Endothelial cell of umbilical vein (primary cell): Measurements from ENCODE around the gene SNRNP200. TPM values are rescaled to one million over a fixed set of nuclear protein-coding genes. Genes with fewer than 3 reads are reported as not detected.

Experiments
- Bru-seq: library from RNA; stranded (reverse); fragments of 400-500 nt; gene quantifications from one replicate; lab custom pipeline; 2021; lab: Mats Ljungman, UMichigan
- BruChase-seq, 2 experiments: library from RNA; stranded (reverse); fragments of 400-500 nt; gene quantifications; one replicate each; lab custom pipeline; 2021; lab: Mats Ljungman, UMichigan
- BruUV-seq: library from RNA; stranded (reverse); fragments of 400-500 nt; replicated peaks from 2 replicates; lab custom pipeline; 2021; lab: Mats Ljungman, UMichigan
- CTCF ChIA-PET: fragments of 300-600, 350-600 bp; sonication (Branson Sonifier 250); formaldehyde crosslinking; loops from one replicate; lab custom pipeline; 2021; ENCODE audit warnings: antibody characterized with exemption, inconsistent platforms; lab: Charles Lee
- POLR2A ChIA-PET: fragments of 300-600, 350-600 bp; sonication (Branson Sonifier 250); formaldehyde crosslinking; loops from one replicate; lab custom pipeline; 2021; ENCODE audit warnings: antibody characterized with exemption, inconsistent platforms; lab: Charles Lee
- DNase-seq: peaks from one replicate; pipeline ENCODE4 v3.0.0-alpha.2; 2011; ENCODE audit warnings: low read depth, low spot score
- FAIRE-seq: peaks from 2 replicates; lab custom pipeline; 2011; peaks lifted over from hg19 to GRCh38; lab: Jason Lieb, UNC
- H2AFZ ChIP-seq: 2 replicates; pipeline ENCODE4 v1.6.0; 2012; ENCODE audit warnings: low read depth, low read length, control low read depth, inconsistent platforms
- H3K27ac ChIP-seq: 2 replicates; pipeline ENCODE4 v1.5.1; 2011; ENCODE audit warnings: low read depth, mild to moderate bottlenecking, control low read depth, low read length, moderate library complexity; ENCODE audit not compliant: insufficient read depth
- H3K27me3 ChIP-seq, 2 experiments: 2 replicates each; pipeline versions ENCODE4 v1.6.0 to v1.6.1; 2011; ENCODE audit warnings: low read length in 2 of 2, mixed read lengths in 1 of 2; ENCODE audit not compliant: control insufficient read depth in 2 of 2, insufficient read depth in 2 of 2
- H3K36me3 ChIP-seq, 2 experiments: 2 replicates in 1 of 2; 3 replicates in 1 of 2; pipeline ENCODE4 v1.5.1; 2011; ENCODE audit warnings: low read length in 2 of 2, mild to moderate bottlenecking in 1 of 2, moderate library complexity in 1 of 2; ENCODE audit not compliant: control insufficient read depth in 2 of 2, insufficient read depth in 2 of 2; ENCODE audit errors: extremely low read depth in 1 of 2
- H3K4me1 ChIP-seq: 3 replicates; pipeline ENCODE4 v1.5.1; 2011; ENCODE audit warnings: mild to moderate bottlenecking, low read length; ENCODE audit not compliant: control insufficient read depth, insufficient read depth; ENCODE audit errors: extremely low read depth
- H3K4me2 ChIP-seq: 2 replicates; pipeline ENCODE4 v1.6.1; 2011; ENCODE audit warnings: low read length, control low read depth, mixed read lengths; ENCODE audit not compliant: insufficient read depth
- H3K4me3 ChIP-seq, 3 experiments: fragments of 200-600 bp in 1 of 3; sonication (generic), shearing (Covaris generic) in 1 of 3; replicated peaks in 1 of 3; 2 replicates each; pipeline ENCODE4 v1.5.1; 2011 to 2016; ENCODE audit warnings: control low read depth in 3 of 3, low read length in 3 of 3, mild to moderate bottlenecking in 2 of 3, inconsistent platforms in 1 of 3, low read depth in 1 of 3, moderate library complexity in 1 of 3; ENCODE audit not compliant: insufficient read depth in 1 of 3
- H3K79me2 ChIP-seq: 2 replicates; pipeline ENCODE4 v1.6.0; 2012; ENCODE audit warnings: low read length, inconsistent platforms; ENCODE audit not compliant: control insufficient read depth, insufficient read depth
- H3K9ac ChIP-seq: replicated peaks from 2 replicates; pipeline ENCODE3; 2011; ENCODE audit warnings: low read length, control low read depth; ENCODE audit not compliant: insufficient read depth; ENCODE audit errors: extremely low read depth
- H3K9me1 ChIP-seq: replicated peaks from 3 replicates; pipeline ENCODE4 v1.6.0; 2011; ENCODE audit warnings: mild to moderate bottlenecking, low read length; ENCODE audit not compliant: control insufficient read depth, insufficient read depth; ENCODE audit errors: extremely low read depth
- H3K9me3 ChIP-seq: replicated peaks from 2 replicates; pipeline ENCODE4 v1.5.1; 2012; ENCODE audit warnings: low read length, inconsistent platforms; ENCODE audit not compliant: control insufficient read depth, insufficient read depth
- H4K20me1 ChIP-seq: replicated peaks from 2 replicates; pipeline ENCODE3; 2011; ENCODE audit warnings: mild to moderate bottlenecking, low read length; ENCODE audit not compliant: control insufficient read depth, insufficient read depth; ENCODE audit errors: extremely low read depth
- FOS ChIP-seq: IDR thresholded peaks from 2 replicates; pipeline ENCODE4 v1.6.1; 2011; ENCODE audit warnings: mild to moderate bottlenecking, low read length, moderate library complexity, borderline replicate concordance; ENCODE audit not compliant: insufficient read depth
- POLR2A ChIP-seq: IDR thresholded peaks from 2 replicates; pipeline ENCODE4 v1.6.1; 2012; ENCODE audit warnings: low read depth, mild to moderate bottlenecking, control low read depth, low read length
- POLR2AphosphoS5 ChIP-seq: IDR thresholded peaks from 2 replicates; pipeline ENCODE4 v1.6.1; 2012; ENCODE audit warnings: low read depth, mild to moderate bottlenecking, control low read depth, low read length, moderate library complexity; ENCODE audit not compliant: insufficient read depth
- dilution Hi-C: fragments of 300-500 bp; cut with MboI; formaldehyde crosslinking; loops from one replicate; pipeline ENCODE4 v1.15.0; 2019; ENCODE audit warnings: low sequenced_read_pairs; ENCODE audit not compliant: extremely low pct_ligation_motif_present
- intact Hi-C: fragments of 100-400 bp; cut with micrococcal nuclease; formaldehyde crosslinking; loops from one replicate; pipeline ENCODE4 v1.10.0; 2022
- long read RNA-seq: library from polyadenylated mRNA; stranded (forward); transcript quantifications from one replicate; pipeline ENCODE4 v2.0.0, GENCODE V29; 2021
- polyA minus RNA-seq, 3 experiments: library from RNA; depleted of rRNA, polyadenylated mRNA; stranded (reverse); fragments of >200 nt; gene quantifications; 1 replicate in 1 of 3; 2 replicates in 2 of 3; pipeline ENCODE4 v1.2.3, GENCODE V29; 2011
- polyA plus RNA-seq, 4 experiments: library from polyadenylated mRNA; depleted of rRNA in 3 of 4; stranded (reverse) in 3 of 4; unstranded in 1 of 4; fragments of >200 nt; gene quantifications; 2 replicates each; pipeline versions ENCODE4 v1.2.1 to v1.2.3, GENCODE V29; 2011 to 2012; ENCODE audit warnings: missing spikeins in 1 of 4
- total RNA-seq: library from RNA; stranded (reverse); gene quantifications from 2 replicates; pipeline ENCODE4 v1.2.3, GENCODE V29; 2021
- TF ChIP-seq, protein P1 (sequence below): IDR thresholded peaks from 2 replicates; pipeline ENCODE4 v1.6.1; 2011; ENCODE audit not compliant: insufficient read depth, insufficient read length
- TF ChIP-seq, protein P2 (sequence below), 2 donors: IDR thresholded peaks; 1 replicate in 1 of 2; 2 replicates in 1 of 2; pipeline ENCODE4 v1.5.1; 2011; ENCODE audit warnings: low read length in 2 of 2, mild to moderate bottlenecking in 2 of 2, moderate library complexity in 2 of 2, control low read depth in 1 of 2, inconsistent platforms in 1 of 2, low read depth in 1 of 2; ENCODE audit not compliant: insufficient read depth in 1 of 2; ENCODE audit errors: extremely low read depth in 1 of 2

Gene SNRNP200
- total RNA-seq (117 and 124 TPM in 2 replicates), polyA plus RNA-seq (142 and 155 TPM in 2 replicates), polyA minus RNA-seq (296 and 312 TPM in 2 replicates), Bru-seq, nascent RNA (percentile 79 among the genes with signal in this experiment), BruChase-seq, experiment 1, labeled RNA remaining after a 6-hour chase (percentile 96 among the genes with signal in this experiment), BruChase-seq, experiment 2, labeled RNA remaining after a 2-hour chase (percentile 88 among the genes with signal in this experiment)
- polyA plus RNA-seq (2011; cell fraction: cytosol; rRNA removed), result 139 and 142 TPM in 2 replicates
- polyA plus RNA-seq (2011; cell fraction: nucleus; rRNA removed), result 301 and 322 TPM in 2 replicates
- polyA plus RNA-seq (2012), result 94.1 and 116 TPM in 2 replicates
- 167 TPM for polyA minus RNA-seq (2011; cell fraction: cytosol; rRNA and poly(A)+ RNA removed)
- polyA minus RNA-seq (2011; cell fraction: nucleus; rRNA and poly(A)+ RNA removed), result 108 and 136 TPM in 2 replicates
- long read RNA-seq, full-length matches to known transcripts, result 36 of 296 reads
- long read RNA-seq, partial matches to known transcripts, result 86 of 296 reads
- long read RNA-seq, other reads (novel, unspliced or antisense), result 174 of 296 reads

- FAIRE-seq (peak; percentile 64), DNase-seq (peak; percentile 74)
- H3K36me3 ChIP-seq, result peaks cover 15 to 21% of the 10 kb centered on the region in 2 experiments
- H3K9me1 ChIP-seq, result no peaks in the 10 kb centered on the region
- TF ChIP-seq POLR2AphosphoS5 (peak; percentile 93), POLR2A (peak; percentile 58), FOS (no peak)
- TF ChIP-seq, protein P1, sequence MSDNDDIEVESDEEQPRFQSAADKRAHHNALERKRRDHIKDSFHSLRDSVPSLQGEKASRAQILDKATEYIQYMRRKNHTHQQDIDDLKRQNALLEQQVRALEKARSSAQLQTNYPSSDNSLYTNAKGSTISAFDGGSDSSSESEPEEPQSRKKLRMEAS, result peak; percentile 16
- TF ChIP-seq, protein P2, sequence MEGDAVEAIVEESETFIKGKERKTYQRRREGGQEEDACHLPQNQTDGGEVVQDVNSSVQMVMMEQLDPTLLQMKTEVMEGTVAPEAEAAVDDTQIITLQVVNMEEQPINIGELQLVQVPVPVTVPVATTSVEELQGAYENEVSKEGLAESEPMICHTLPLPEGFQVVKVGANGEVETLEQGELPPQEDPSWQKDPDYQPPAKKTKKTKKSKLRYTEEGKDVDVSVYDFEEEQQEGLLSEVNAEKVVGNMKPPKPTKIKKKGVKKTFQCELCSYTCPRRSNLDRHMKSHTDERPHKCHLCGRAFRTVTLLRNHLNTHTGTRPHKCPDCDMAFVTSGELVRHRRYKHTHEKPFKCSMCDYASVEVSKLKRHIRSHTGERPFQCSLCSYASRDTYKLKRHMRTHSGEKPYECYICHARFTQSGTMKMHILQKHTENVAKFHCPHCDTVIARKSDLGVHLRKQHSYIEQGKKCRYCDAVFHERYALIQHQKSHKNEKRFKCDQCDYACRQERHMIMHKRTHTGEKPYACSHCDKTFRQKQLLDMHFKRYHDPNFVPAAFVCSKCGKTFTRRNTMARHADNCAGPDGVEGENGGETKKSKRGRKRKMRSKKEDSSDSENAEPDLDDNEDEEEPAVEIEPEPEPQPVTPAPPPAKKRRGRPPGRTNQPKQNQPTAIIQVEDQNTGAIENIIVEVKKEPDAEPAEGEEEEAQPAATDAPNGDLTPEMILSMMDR (IDR thresholded peaks at IDR 0.05; ENCODE audit: extremely low read depth in 1 of 2, insufficient read depth in 1 of 2, low read depth in 1 of 2, low read length in 2 of 2), result no peak
- peak within 1 kb of the TSS; percentile 72 for H3K9ac ChIP-seq
- peaks cover 20% of the 10 kb centered on the region for H3K79me2 ChIP-seq
- H4K20me1 ChIP-seq, result no peaks in the 10 kb centered on the region
- ChIA-PET CTCF (interaction anchor here (0.9 to 1.6 kb wide), 4 partner anchors 11 to 204 kb away, joined by 3 to 5 read pairs (median 4); no protein-coding TSS in a partner anchor), POLR2A (no interaction called here)
- peak within 1 kb of the TSS; percentile 86 for H3K4me2 ChIP-seq
- H3K27me3 ChIP-seq, result no peaks in the 10 kb centered on the region
- peak within 1 kb of the TSS; percentile 60 to 81 (median 78) for H3K4me3 ChIP-seq
- intact Hi-C loops, result loop anchor here (1.0 to 5.0 kb wide), 4 partner anchors 15 to 203 kb away; partner anchors contain the start of genes CIAO1, NCAPH and TMEM127
- BruUV-seq, result no TSS peak
- no peaks in the 10 kb centered on the region for H3K9me3 ChIP-seq
- peak within 1 kb of the TSS; percentile 61 for H2AFZ ChIP-seq
- H3K4me1 ChIP-seq, result peaks cover 11% of the 10 kb centered on the region
- dilution Hi-C loops, result no loop called here
- H3K27ac ChIP-seq, result peak within 1 kb of the TSS; percentile 63
Measured at GRCh38 chr2:96305091-96305978, at the start of gene SNRNP200. Gene SNRNP200, minus strand, starts transcription at chr2:96305546. Its CDS starts 109 bp downstream, at chr2:96305437.
